SK-N-SH (cell line): ENCODE data around the gene NKD1. TPM values are rescaled to one million over a fixed set of nuclear protein-coding genes. Genes with fewer than 3 reads are reported as not detected.

Experiments used
- CTCF ChIA-PET: fragments of 300-600, 350-600 bp; formaldehyde crosslinking; extraction: SDS; loops from one replicate; lab custom pipeline; 2021; lab: Yijun Ruan, JAX
- POLR2A ChIA-PET: fragments of 350-600 bp; sonication (Branson Sonifier 250); formaldehyde crosslinking; extraction: SDS; loops from one replicate; lab custom pipeline; 2020; ENCODE audit warnings: antibody characterized with exemption, inconsistent platforms; lab: Yijun Ruan, JAX
- DNase-seq: peaks from one replicate; pipeline ENCODE4 v3.0.0; 2012
- H2AFZ ChIP-seq: fragments of 200-600 bp; sonication (generic); 2 replicates; pipeline ENCODE4 v1.8.1; 2016; ENCODE audit warnings: antibody characterized with exemption, mild to moderate bottlenecking, low read depth
- H3F3A ChIP-seq: fragments of 200-600 bp; sonication (generic); replicated peaks from 2 replicates; pipeline ENCODE3; 2016; ENCODE audit warnings: antibody characterized with exemption, mild to moderate bottlenecking; ENCODE audit not compliant: insufficient read depth
- H3K27ac ChIP-seq, 2 experiments: fragments of 200-500 bp in 1 of 2; fragments of 200-600 bp in 1 of 2; sonication (Bioruptor generic) in 1 of 2; sonication (generic), shearing (Covaris generic) in 1 of 2; 2 replicates each; pipeline versions ENCODE4 v1.5.1 to v1.6.1; 2014 to 2016; ENCODE audit warnings: low read depth in 2 of 2, inconsistent platforms in 1 of 2, low read length in 1 of 2, mild to moderate bottlenecking in 1 of 2, mixed read lengths in 1 of 2
- H3K27me3 ChIP-seq: fragments of 200-600 bp; sonication (generic), shearing (Covaris generic); 2 replicates; pipeline ENCODE4 v1.6.1; 2016; ENCODE audit warnings: mixed run types; ENCODE audit not compliant: insufficient read depth
- H3K36me3 ChIP-seq, 2 experiments: fragments of 200-500 bp in 1 of 2; fragments of 200-600 bp in 1 of 2; sonication (Bioruptor generic) in 1 of 2; sonication (generic) in 1 of 2; replicated peaks in 1 of 2; 2 replicates each; pipeline versions ENCODE3 to v1.5.1; 2014 to 2016; ENCODE audit warnings: low read length in 1 of 2, mild to moderate bottlenecking in 1 of 2; ENCODE audit not compliant: insufficient read depth in 2 of 2, control insufficient read depth in 1 of 2
- H3K4me1 ChIP-seq, 2 experiments: fragments of 200-500 bp in 1 of 2; fragments of 200-600 bp in 1 of 2; sonication (Bioruptor generic) in 1 of 2; sonication (generic), shearing (Covaris generic) in 1 of 2; 2 replicates each; pipeline versions ENCODE4 v1.5.1 to v1.6.1; 2014 to 2016; ENCODE audit warnings: low read depth in 1 of 2, low read length in 1 of 2, mixed run types in 1 of 2; ENCODE audit not compliant: insufficient read depth in 2 of 2, control insufficient read depth in 1 of 2
- H3K4me2 ChIP-seq: fragments of 200-600 bp; sonication (generic), shearing (Covaris generic); 2 replicates; pipeline ENCODE4 v1.6.1; 2017; ENCODE audit warnings: mixed run types
- H3K4me3 ChIP-seq, 2 experiments: fragments of 200-500 bp in 1 of 2; fragments of 200-600 bp in 1 of 2; sonication (Bioruptor generic) in 1 of 2; sonication (generic), shearing (Covaris generic) in 1 of 2; 2 replicates each; pipeline versions ENCODE4 v1.5.1 to v1.8.1; 2014 to 2016; ENCODE audit warnings: low read depth in 2 of 2, inconsistent platforms in 1 of 2, low read length in 1 of 2, mild to moderate bottlenecking in 1 of 2, mixed read lengths in 1 of 2, moderate library complexity in 1 of 2
- H3K79me2 ChIP-seq: fragments of 200-600 bp; sonication (generic); 2 replicates; pipeline ENCODE4 v1.8.1; 2017; ENCODE audit warnings: mild to moderate bottlenecking; ENCODE audit not compliant: insufficient read depth
- H3K9ac ChIP-seq: fragments of 200-600 bp; sonication (generic); 2 replicates; pipeline ENCODE4 v1.6.1; 2017; ENCODE audit warnings: mixed run types
- H3K9me2 ChIP-seq: fragments of 200-600 bp; sonication (generic); 2 replicates; pipeline ENCODE4 v1.6.1; 2017; ENCODE audit warnings: mixed run types
- H3K9me3 ChIP-seq: fragments of 200-600 bp; sonication (generic); 2 replicates; pipeline ENCODE4 v1.6.1; 2017; ENCODE audit warnings: mixed run types, mild to moderate bottlenecking, moderate library complexity
- H4K20me1 ChIP-seq: fragments of 200-600 bp; sonication (generic); 2 replicates; pipeline ENCODE4 v1.6.1; 2017; ENCODE audit warnings: mild to moderate bottlenecking, mixed run types; ENCODE audit not compliant: insufficient read depth
- CHD2 ChIP-seq: fragments of 150-350 bp; IDR thresholded peaks from 2 replicates; pipeline ENCODE4 v1.6.1; 2018; ENCODE audit warnings: low read length; ENCODE audit not compliant: partially characterized antibody
- ELF1 ChIP-seq: IDR thresholded peaks from 2 replicates; pipeline ENCODE4 v1.4.0; 2012
- FOSL2 ChIP-seq: IDR thresholded peaks from 2 replicates; pipeline ENCODE4 v1.4.0; 2012; ENCODE audit warnings: low read depth, mild to moderate bottlenecking, moderate library complexity, borderline replicate concordance
- FOXJ3 ChIP-seq: sonication (generic); formaldehyde crosslinking; IDR thresholded peaks from 2 replicates; pipeline ENCODE4 v1.5.1; 2020; ENCODE audit warnings: mild to moderate bottlenecking, missing genetic modification reagents
- FOXM1 ChIP-seq: IDR thresholded peaks from 2 replicates; pipeline ENCODE4 v1.4.0; 2012; ENCODE audit warnings: low read depth, mild to moderate bottlenecking
- GABPA ChIP-seq: IDR thresholded peaks from 2 replicates; pipeline ENCODE4 v1.4.0; 2012; ENCODE audit warnings: low read depth, mild to moderate bottlenecking
- GATA2 ChIP-seq: sonication (generic); formaldehyde crosslinking; IDR thresholded peaks from 2 replicates; pipeline ENCODE4 v1.5.0; 2020; ENCODE audit warnings: mild to moderate bottlenecking, missing genetic modification reagents
- MXI1 ChIP-seq: IDR thresholded peaks from 2 replicates; pipeline ENCODE4 v1.6.1; 2012; ENCODE audit warnings: mild to moderate bottlenecking, low read depth, low read length, improper control_type of control experiment
- NFIC ChIP-seq: IDR thresholded peaks from 2 replicates; pipeline ENCODE4 v1.4.0; 2012; ENCODE audit warnings: borderline replicate concordance
- NRF1 ChIP-seq: IDR thresholded peaks from 2 replicates; pipeline ENCODE4 v1.6.1; 2012; ENCODE audit warnings: low read depth, mild to moderate bottlenecking, low read length
- POLR2AphosphoS5 ChIP-seq: IDR thresholded peaks from 2 replicates; pipeline ENCODE4 v1.6.1; 2012; ENCODE audit warnings: low read depth, low read length
- RAD21 ChIP-seq: IDR thresholded peaks from 2 replicates; pipeline ENCODE4 v1.6.1; 2012; ENCODE audit warnings: mild to moderate bottlenecking, low read length
- RCOR1 ChIP-seq: fragments of 150-350 bp; IDR thresholded peaks from 2 replicates; pipeline ENCODE4 v1.6.1; 2017; ENCODE audit warnings: antibody characterized with exemption, low read length
- RXRA ChIP-seq: IDR thresholded peaks from 2 replicates; pipeline ENCODE4 v1.4.0; 2012; ENCODE audit warnings: low read depth, mild to moderate bottlenecking, borderline replicate concordance
- SIN3A ChIP-seq: IDR thresholded peaks from 2 replicates; pipeline ENCODE4 v1.6.1; 2012; ENCODE audit warnings: low read depth, mild to moderate bottlenecking, low read length, moderate library complexity, borderline replicate concordance
- TAF1 ChIP-seq: IDR thresholded peaks from 2 replicates; pipeline ENCODE4 v1.6.1; 2012; ENCODE audit warnings: low read depth, mild to moderate bottlenecking, low read length, moderate library complexity, borderline replicate concordance
- TEAD4 ChIP-seq: IDR thresholded peaks from 2 replicates; pipeline ENCODE4 v1.4.0; 2012; ENCODE audit warnings: mild to moderate bottlenecking, borderline replicate concordance; ENCODE audit not compliant: insufficient read depth
- YY1 ChIP-seq: IDR thresholded peaks from 2 replicates; pipeline ENCODE4 v1.4.0; 2012; ENCODE audit warnings: low read depth, mild to moderate bottlenecking
- WGBS: methylation state at CpG from one replicate; pipeline ENCODE4 v1.1.6; 2017; ENCODE audit warnings: low lambda C conversion rate; 5-methylcytosine and 5-hydroxymethylcytosine counted together
- polyA plus RNA-seq, 3 experiments: library from polyadenylated mRNA; depleted of rRNA; stranded (reverse); fragments of >200 nt; gene quantifications; 2 replicates each; pipeline ENCODE4 v1.2.3, GENCODE V29; 2012
- TF ChIP-seq, protein P1 (sequence below): IDR thresholded peaks from 2 replicates; pipeline ENCODE4 v1.4.0; 2012; ENCODE audit warnings: low read depth
- TF ChIP-seq, protein P2 (sequence below): IDR thresholded peaks from 2 replicates; pipeline ENCODE4 v1.4.0; 2012; ENCODE audit warnings: low read depth, borderline replicate concordance
- TF ChIP-seq, protein P3 (sequence below): IDR thresholded peaks from 2 replicates; pipeline ENCODE4 v1.6.1; 2012; ENCODE audit warnings: mild to moderate bottlenecking, low read depth, low read length, moderate library complexity
- TF ChIP-seq, protein P4 (sequence below): fragments of 200-600 bp; sonication (generic); IDR thresholded peaks from 2 replicates; pipeline ENCODE4 v1.6.1; 2017; ENCODE audit warnings: antibody characterized with exemption, mild to moderate bottlenecking, moderate library complexity
- TF ChIP-seq, protein P5 (sequence below): fragments of 150-350 bp; IDR thresholded peaks from 2 replicates; pipeline ENCODE4 v1.6.1; 2017; ENCODE audit warnings: antibody characterized with exemption, low read length, low read depth, borderline replicate concordance
- TF ChIP-seq, protein P6 (sequence below): IDR thresholded peaks from 2 replicates; pipeline ENCODE4 v1.4.0; 2012; ENCODE audit warnings: low read depth, borderline replicate concordance

NKD1 gene
- polyA plus RNA-seq, 1 of the 3 experiments (the other 2 are of a cell fraction): 0.02 TPM

DNA sequence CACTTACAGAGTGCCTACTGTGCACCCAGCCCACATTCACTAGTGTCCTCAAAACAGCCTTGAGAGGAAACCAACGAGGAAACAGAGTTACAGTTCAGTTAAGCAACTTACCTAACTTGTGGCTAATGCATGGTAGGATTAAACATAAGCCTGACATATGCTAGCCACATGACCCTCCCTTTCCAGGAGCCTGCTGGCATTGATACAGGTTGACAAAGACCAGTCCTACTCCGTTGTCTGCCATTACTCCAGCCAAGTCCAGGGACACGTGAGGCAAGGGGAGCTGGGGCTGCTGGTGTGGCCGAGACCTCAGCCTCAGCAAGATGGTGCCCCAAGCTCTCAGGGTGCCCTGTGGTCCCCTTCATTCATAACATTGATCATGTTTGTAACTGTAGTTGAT, 95.0 kb downstream of the NKD1 start (continued):
- TF ChIP-seq, protein P1, sequence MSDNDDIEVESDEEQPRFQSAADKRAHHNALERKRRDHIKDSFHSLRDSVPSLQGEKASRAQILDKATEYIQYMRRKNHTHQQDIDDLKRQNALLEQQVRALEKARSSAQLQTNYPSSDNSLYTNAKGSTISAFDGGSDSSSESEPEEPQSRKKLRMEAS: no peak
- no peak for TF ChIP-seq TEAD4
- TF ChIP-seq, protein P2, sequence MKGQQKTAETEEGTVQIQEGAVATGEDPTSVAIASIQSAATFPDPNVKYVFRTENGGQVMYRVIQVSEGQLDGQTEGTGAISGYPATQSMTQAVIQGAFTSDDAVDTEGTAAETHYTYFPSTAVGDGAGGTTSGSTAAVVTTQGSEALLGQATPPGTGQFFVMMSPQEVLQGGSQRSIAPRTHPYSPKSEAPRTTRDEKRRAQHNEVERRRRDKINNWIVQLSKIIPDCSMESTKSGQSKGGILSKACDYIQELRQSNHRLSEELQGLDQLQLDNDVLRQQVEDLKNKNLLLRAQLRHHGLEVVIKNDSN: no peak
- no peak for TF ChIP-seq RXRA
- TF ChIP-seq SIN3A: no peak

DNA sequence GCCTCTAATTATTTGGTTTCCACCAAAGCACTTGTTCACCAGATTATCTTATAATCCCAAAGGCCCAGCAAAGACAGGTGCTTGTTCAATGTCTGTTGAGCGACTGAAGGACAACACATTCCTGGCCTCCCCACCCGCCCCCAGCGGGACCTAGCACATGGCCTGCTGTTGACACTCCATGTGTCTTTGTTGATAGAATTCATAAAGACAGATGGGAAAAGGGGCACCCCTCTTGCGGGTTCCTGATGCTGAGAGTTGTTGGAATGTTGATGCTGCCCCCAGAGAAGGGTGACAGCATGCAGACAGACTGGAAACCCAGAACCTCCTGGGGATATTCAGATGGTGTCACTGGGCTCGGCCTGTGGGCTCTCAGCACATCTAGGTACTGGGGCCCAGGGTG, 96.0 kb downstream of the NKD1 start:
- H3K36me3 ChIP-seq: no peaks in the 10 kb centered on the region
- no peak overlapping the region for H3K9ac ChIP-seq
- no peak overlapping the region for H2AFZ ChIP-seq
- no peaks in the 10 kb centered on the region for H3K27me3 ChIP-seq
- 59% methylated on average over 5 of the region's 5 CpGs for WGBS
- H3K79me2 ChIP-seq: no peaks in the 10 kb centered on the region
- TF ChIP-seq FOXM1 (no peak), SIN3A (no peak), RCOR1 (no peak), RAD21 (no peak), TAF1 (no peak), ELF1 (no peak), POLR2AphosphoS5 (no peak), GATA2 (CRISPR knock-in tag) (no peak), YY1 (no peak), FOXJ3 (no peak), FOSL2 (no peak), GABPA (no peak), MXI1 (no peak), NRF1 (no peak), CHD2 (no peak), NFIC (no peak)
- TF ChIP-seq, protein P3, sequence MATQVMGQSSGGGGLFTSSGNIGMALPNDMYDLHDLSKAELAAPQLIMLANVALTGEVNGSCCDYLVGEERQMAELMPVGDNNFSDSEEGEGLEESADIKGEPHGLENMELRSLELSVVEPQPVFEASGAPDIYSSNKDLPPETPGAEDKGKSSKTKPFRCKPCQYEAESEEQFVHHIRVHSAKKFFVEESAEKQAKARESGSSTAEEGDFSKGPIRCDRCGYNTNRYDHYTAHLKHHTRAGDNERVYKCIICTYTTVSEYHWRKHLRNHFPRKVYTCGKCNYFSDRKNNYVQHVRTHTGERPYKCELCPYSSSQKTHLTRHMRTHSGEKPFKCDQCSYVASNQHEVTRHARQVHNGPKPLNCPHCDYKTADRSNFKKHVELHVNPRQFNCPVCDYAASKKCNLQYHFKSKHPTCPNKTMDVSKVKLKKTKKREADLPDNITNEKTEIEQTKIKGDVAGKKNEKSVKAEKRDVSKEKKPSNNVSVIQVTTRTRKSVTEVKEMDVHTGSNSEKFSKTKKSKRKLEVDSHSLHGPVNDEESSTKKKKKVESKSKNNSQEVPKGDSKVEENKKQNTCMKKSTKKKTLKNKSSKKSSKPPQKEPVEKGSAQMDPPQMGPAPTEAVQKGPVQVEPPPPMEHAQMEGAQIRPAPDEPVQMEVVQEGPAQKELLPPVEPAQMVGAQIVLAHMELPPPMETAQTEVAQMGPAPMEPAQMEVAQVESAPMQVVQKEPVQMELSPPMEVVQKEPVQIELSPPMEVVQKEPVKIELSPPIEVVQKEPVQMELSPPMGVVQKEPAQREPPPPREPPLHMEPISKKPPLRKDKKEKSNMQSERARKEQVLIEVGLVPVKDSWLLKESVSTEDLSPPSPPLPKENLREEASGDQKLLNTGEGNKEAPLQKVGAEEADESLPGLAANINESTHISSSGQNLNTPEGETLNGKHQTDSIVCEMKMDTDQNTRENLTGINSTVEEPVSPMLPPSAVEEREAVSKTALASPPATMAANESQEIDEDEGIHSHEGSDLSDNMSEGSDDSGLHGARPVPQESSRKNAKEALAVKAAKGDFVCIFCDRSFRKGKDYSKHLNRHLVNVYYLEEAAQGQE: no peak
- TF ChIP-seq, protein P4, sequence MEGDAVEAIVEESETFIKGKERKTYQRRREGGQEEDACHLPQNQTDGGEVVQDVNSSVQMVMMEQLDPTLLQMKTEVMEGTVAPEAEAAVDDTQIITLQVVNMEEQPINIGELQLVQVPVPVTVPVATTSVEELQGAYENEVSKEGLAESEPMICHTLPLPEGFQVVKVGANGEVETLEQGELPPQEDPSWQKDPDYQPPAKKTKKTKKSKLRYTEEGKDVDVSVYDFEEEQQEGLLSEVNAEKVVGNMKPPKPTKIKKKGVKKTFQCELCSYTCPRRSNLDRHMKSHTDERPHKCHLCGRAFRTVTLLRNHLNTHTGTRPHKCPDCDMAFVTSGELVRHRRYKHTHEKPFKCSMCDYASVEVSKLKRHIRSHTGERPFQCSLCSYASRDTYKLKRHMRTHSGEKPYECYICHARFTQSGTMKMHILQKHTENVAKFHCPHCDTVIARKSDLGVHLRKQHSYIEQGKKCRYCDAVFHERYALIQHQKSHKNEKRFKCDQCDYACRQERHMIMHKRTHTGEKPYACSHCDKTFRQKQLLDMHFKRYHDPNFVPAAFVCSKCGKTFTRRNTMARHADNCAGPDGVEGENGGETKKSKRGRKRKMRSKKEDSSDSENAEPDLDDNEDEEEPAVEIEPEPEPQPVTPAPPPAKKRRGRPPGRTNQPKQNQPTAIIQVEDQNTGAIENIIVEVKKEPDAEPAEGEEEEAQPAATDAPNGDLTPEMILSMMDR: no peak
- TF ChIP-seq, protein P5, sequence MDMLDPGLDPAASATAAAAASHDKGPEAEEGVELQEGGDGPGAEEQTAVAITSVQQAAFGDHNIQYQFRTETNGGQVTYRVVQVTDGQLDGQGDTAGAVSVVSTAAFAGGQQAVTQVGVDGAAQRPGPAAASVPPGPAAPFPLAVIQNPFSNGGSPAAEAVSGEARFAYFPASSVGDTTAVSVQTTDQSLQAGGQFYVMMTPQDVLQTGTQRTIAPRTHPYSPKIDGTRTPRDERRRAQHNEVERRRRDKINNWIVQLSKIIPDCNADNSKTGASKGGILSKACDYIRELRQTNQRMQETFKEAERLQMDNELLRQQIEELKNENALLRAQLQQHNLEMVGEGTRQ: no peak
- TF ChIP-seq, protein P6, sequence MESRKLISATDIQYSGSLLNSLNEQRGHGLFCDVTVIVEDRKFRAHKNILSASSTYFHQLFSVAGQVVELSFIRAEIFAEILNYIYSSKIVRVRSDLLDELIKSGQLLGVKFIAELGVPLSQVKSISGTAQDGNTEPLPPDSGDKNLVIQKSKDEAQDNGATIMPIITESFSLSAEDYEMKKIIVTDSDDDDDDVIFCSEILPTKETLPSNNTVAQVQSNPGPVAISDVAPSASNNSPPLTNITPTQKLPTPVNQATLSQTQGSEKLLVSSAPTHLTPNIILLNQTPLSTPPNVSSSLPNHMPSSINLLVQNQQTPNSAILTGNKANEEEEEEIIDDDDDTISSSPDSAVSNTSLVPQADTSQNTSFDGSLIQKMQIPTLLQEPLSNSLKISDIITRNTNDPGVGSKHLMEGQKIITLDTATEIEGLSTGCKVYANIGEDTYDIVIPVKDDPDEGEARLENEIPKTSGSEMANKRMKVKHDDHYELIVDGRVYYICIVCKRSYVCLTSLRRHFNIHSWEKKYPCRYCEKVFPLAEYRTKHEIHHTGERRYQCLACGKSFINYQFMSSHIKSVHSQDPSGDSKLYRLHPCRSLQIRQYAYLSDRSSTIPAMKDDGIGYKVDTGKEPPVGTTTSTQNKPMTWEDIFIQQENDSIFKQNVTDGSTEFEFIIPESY: no peak
- H3K9me3 ChIP-seq: no peaks in the 10 kb centered on the region
- H3K9me2 ChIP-seq: no peaks in the 10 kb centered on the region
- H3F3A ChIP-seq: no peaks in the 10 kb centered on the region
- ChIA-PET CTCF (interaction anchor here (0.6 to 1.4 kb wide), 4 partner anchors 9 to 162 kb away, joined by 3 to 5 read pairs (median 3); no protein-coding TSS in a partner anchor), POLR2A (interaction anchor here (1.0 kb wide), 1 partner anchor 270 kb away, joined by 3 read pairs; no protein-coding TSS in a partner anchor)
- peaks cover 0 to 4% of the 10 kb centered on the region in 2 experiments; a peak in 1 of 4 replicates for H3K4me1 ChIP-seq
- no peak overlapping the region for H3K4me2 ChIP-seq
- DNase-seq: no peak
- H3K27ac ChIP-seq: no peak overlapping the region
- H3K4me3 ChIP-seq: no peak overlapping the region
- no peaks in the 10 kb centered on the region for H4K20me1 ChIP-seq
